CD4-positive, alpha-beta memory T cell (primary cell): Measurements from ENCODE around the gene TMEM52. TPM values are rescaled to one million over a fixed set of nuclear protein-coding genes. Genes with fewer than 3 reads are reported as not detected.

Experiments used
- CTCF ChIA-PET: fragments of 350-600 bp; sonication (Branson Sonifier 250); formaldehyde crosslinking; loops from one replicate; lab custom pipeline; 2021; ENCODE audit warnings: inconsistent platforms; ENCODE audit not compliant: partially characterized antibody; lab: Charles Lee
- POLR2A ChIA-PET: fragments of 350-600 bp; sonication (Branson Sonifier 250); formaldehyde crosslinking; loops from one replicate; lab custom pipeline; 2021; ENCODE audit not compliant: partially characterized antibody; lab: Charles Lee
- DNase-seq, 5 donors: peaks; one replicate each; pipeline versions ENCODE4 v3.0.0 to v3.0.0-alpha.2; 2020 to 2022; ENCODE audit warnings: mixed read lengths in 1 of 5
- H3K27ac ChIP-seq: one replicate; pipeline ENCODE4 v1.7.0; 2013; ENCODE audit warnings: low read depth, low read length
- H3K27me3 ChIP-seq: 2 replicates; pipeline ENCODE4 v1.7.0; 2013; ENCODE audit warnings: mild to moderate bottlenecking, low read length, moderate library complexity; ENCODE audit not compliant: insufficient read depth
- H3K36me3 ChIP-seq: 2 replicates; pipeline ENCODE4 v1.7.0; 2013; ENCODE audit warnings: mild to moderate bottlenecking, low read length, moderate library complexity; ENCODE audit not compliant: insufficient read depth
- H3K4me1 ChIP-seq: 2 replicates; pipeline ENCODE4 v1.7.0; 2013; ENCODE audit warnings: mild to moderate bottlenecking, low read length, moderate library complexity; ENCODE audit not compliant: insufficient read depth
- H3K4me3 ChIP-seq, 2 donors: one replicate each; pipeline ENCODE4 v1.7.0; 2013; ENCODE audit warnings: low read length in 2 of 2, mild to moderate bottlenecking in 1 of 2
- H3K9me3 ChIP-seq, 2 donors: one replicate each; pipeline ENCODE4 v1.7.0; 2013; ENCODE audit warnings: low read length in 2 of 2, control low read depth in 1 of 2; ENCODE audit not compliant: control insufficient read depth in 1 of 2
- H3K27ac Mint-ChIP-seq, 7 donors: one replicate each; pipeline ENCODE4 v1.8.0; 2020 to 2021; ENCODE audit warnings: mixed read lengths in 7 of 7, mild to moderate bottlenecking in 6 of 7, inconsistent platforms in 3 of 7, moderate library complexity in 3 of 7
- H3K27me3 Mint-ChIP-seq, 2 donors: one replicate each; pipeline ENCODE4 v1.8.0; 2020 to 2021; ENCODE audit warnings: mixed read lengths in 2 of 2
- H3K36me3 Mint-ChIP-seq, 2 donors: one replicate each; pipeline ENCODE4 v1.8.0; 2020 to 2021; ENCODE audit warnings: mixed read lengths in 2 of 2, inconsistent platforms in 1 of 2, mild to moderate bottlenecking in 1 of 2
- H3K4me1 Mint-ChIP-seq, 4 donors: one replicate each; pipeline ENCODE4 v1.8.0; 2020 to 2021; ENCODE audit warnings: mixed read lengths in 4 of 4, mild to moderate bottlenecking in 1 of 4
- H3K4me3 Mint-ChIP-seq, 8 donors: one replicate each; pipeline ENCODE4 v1.8.0; 2020 to 2021; ENCODE audit warnings: mixed read lengths in 8 of 8, mild to moderate bottlenecking in 7 of 8, moderate library complexity in 6 of 8, inconsistent platforms in 3 of 8
- H3K9me3 Mint-ChIP-seq, 8 donors: one replicate each; pipeline ENCODE4 v1.8.0; 2020 to 2021; ENCODE audit warnings: mixed read lengths in 8 of 8, mild to moderate bottlenecking in 5 of 8, inconsistent platforms in 3 of 8, moderate library complexity in 1 of 8
- intact Hi-C: fragments of 100-400 bp; cut with micrococcal nuclease; formaldehyde crosslinking; loops from one replicate; pipeline ENCODE4 v1.15.1; 2023
- polyA plus RNA-seq, 2 donors: library from polyadenylated mRNA; unstranded; fragments of 300-500 nt; fragmentation: Illumina TruSeq; gene quantifications; one replicate each; pipeline ENCODE4 v1.2.3, GENCODE V29; 2021
- total RNA-seq, 2 experiments: library from RNA; stranded (reverse); gene quantifications; one replicate each; pipeline ENCODE4 v1.2.3, GENCODE V29; 2021

The TMEM52 gene
- total and polyA plus RNA-seq, 4 experiments from 2014 or later: 0.55 TPM; not detected in 3

DNA sequence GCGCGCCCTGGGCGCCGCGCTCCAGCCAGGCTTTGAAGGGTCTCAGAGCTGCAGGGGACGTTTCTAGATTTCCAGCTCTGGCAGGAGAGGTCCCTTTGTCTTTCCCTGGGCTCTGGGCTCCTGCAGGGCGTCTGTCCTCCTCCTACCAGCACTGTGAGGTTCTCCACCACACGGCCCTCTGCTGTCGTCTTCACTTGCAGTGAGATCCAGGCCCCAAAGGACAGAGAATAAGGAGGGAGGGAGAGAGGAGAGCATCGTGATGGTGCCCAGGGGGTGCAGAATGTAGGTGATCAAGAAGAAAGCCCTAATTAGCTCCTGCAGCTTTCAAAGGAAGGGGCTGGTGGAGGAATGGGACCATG lies 24.0 kb downstream of the TMEM52 start:
- Mint-ChIP-seq H3K4me3 (peak overlapping the region in 7 of 8 donors; percentile 57 to 79 (median 63)), H3K9me3 (no peaks in the 10 kb centered on the region), H3K36me3 (peaks cover 0 to 6% of the 10 kb centered on the region in 2 donors), H3K27me3 (peaks cover 0 to 4% of the 10 kb centered on the region in 2 donors), H3K27ac (peak overlapping the region in 6 of 7 donors; percentile 59 to 93 (median 84)), H3K4me1 (peaks cover 10 to 36% (median 24%) of the 10 kb centered on the region in 4 donors)
- H3K36me3 ChIP-seq: no peaks in the 10 kb centered on the region
- POLR2A ChIA-PET: interaction anchor here (1.0 to 2.1 kb wide), 3 partner anchors 11 to 149 kb away, joined by 3 to 7 read pairs (median 4); no protein-coding TSS in a partner anchor
- DNase-seq: no peak
- H3K27ac ChIP-seq: no peak overlapping the region
- H3K4me1 ChIP-seq: peaks cover 27% of the 10 kb centered on the region
- CTCF ChIA-PET: interaction anchor here (6.4 kb wide), 1 partner anchor 12 kb away, joined by 58 read pairs; no protein-coding TSS in a partner anchor
- no peaks in the 10 kb centered on the region for H3K27me3 ChIP-seq
- H3K4me3 ChIP-seq: no peak overlapping the region
- intact Hi-C loops: no loop called here
- H3K9me3 ChIP-seq: no peaks in the 10 kb centered on the region

DNA sequence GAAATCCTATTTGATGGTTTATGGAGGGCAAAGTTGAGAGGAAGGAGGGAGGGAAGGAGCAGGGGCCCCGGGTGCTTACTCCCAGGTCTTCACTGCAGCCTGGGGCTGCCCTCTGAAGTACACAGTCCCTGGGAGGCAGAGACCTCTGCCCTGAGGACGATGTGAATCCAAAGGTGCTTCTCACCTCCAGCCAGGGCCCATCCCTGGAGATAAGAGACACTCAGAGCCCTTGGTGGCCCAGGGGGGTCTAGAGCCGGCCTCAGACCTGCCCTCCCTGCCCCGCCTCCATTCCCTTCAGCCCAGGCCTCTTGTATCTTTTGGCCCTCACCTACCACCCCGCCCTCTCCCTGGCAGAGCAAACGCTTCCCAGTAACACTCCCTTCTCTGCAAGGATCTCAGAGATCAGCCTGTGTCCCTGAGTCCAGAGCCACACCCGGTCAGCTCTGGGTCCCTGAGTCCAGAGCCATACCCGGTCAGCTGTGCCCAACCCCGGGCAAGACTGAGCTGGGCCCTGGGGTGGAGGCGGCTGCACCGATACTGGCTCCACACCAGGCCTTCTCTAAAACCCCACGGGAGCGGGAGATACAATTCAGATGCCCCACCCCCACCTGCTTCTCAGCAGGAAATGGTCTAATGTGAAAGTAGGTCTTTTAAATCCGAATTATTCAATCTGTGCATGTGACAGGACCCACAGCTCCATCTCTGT lies 24.6 kb downstream of the TMEM52 start:
- H3K27me3 Mint-ChIP-seq: peaks cover 0 to 4% of the 10 kb centered on the region in 2 donors
- peak overlapping the region in 7 of 8 donors; percentile 57 to 79 (median 63) for H3K4me3 Mint-ChIP-seq
- H3K9me3 Mint-ChIP-seq: no peaks in the 10 kb centered on the region
- Histone ChIP-seq H3K36me3 (no peaks in the 10 kb centered on the region), H3K4me1 (peaks cover 28% of the 10 kb centered on the region), H3K4me3 (no peak overlapping the region), H3K27me3 (no peaks in the 10 kb centered on the region), H3K9me3 (no peaks in the 10 kb centered on the region), H3K27ac (no peak overlapping the region)
- H3K27ac Mint-ChIP-seq: peak overlapping the region; percentile 59 to 93 (median 83)
- ChIA-PET POLR2A (interaction anchor here (1.6 to 2.1 kb wide), 2 partner anchors 11 to 14 kb away, joined by 4 to 7 read pairs; no protein-coding TSS in a partner anchor), CTCF (interaction anchor here (6.4 kb wide), 1 partner anchor 12 kb away, joined by 58 read pairs; no protein-coding TSS in a partner anchor)
- H3K4me1 Mint-ChIP-seq: peaks cover 10 to 36% (median 25%) of the 10 kb centered on the region in 4 donors
- intact Hi-C loops: loop anchor here (5.0 kb wide), 1 partner anchor 37 kb away; no protein-coding TSS in a partner anchor
- no peak for DNase-seq
- H3K36me3 Mint-ChIP-seq: peaks cover 0 to 8% of the 10 kb centered on the region in 2 donors

DNA sequence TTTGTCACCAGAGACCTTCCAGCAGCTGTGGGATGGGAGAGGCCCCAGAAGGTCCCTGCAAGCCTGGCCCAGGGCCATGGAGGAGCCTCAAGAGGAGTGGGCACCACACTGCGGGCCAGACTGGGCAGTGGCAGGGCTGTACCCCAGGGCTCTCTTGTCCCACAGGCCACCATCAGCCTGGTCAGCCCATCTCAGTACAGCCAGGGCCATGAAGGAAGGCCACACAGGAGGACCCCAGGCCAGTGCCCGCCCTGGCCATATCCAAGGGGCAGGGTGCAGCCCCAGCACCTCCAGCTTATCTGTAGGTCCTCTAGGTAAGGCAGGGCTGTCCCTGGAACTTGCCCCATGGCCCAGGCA lies 25.1 kb downstream of the TMEM52 start:
- peaks cover 0 to 4% of the 10 kb centered on the region in 2 donors for H3K27me3 Mint-ChIP-seq
- peak overlapping the region in 5 of 7 donors; percentile 55 to 98 (median 61) for H3K27ac Mint-ChIP-seq
- H3K36me3 ChIP-seq: no peaks in the 10 kb centered on the region
- peaks cover 14 to 41% (median 28%) of the 10 kb centered on the region in 4 donors for H3K4me1 Mint-ChIP-seq
- H3K4me1 ChIP-seq: peaks cover 34% of the 10 kb centered on the region
- H3K27me3 ChIP-seq: no peaks in the 10 kb centered on the region
- DNase-seq: no peak
- CTCF ChIA-PET: interaction anchor here (6.4 kb wide), 1 partner anchor 13 kb away, joined by 58 read pairs; no protein-coding TSS in a partner anchor
- H3K9me3 ChIP-seq: no peaks in the 10 kb centered on the region
- H3K9me3 Mint-ChIP-seq: no peaks in the 10 kb centered on the region
- H3K27ac ChIP-seq: no peak overlapping the region
- intact Hi-C loops: loop anchor here (5.0 kb wide), 1 partner anchor 37 kb away; no protein-coding TSS in a partner anchor
- H3K4me3 ChIP-seq: no peak overlapping the region
- peaks cover 0 to 12% of the 10 kb centered on the region in 2 donors for H3K36me3 Mint-ChIP-seq
- POLR2A ChIA-PET: interaction anchor here (1.6 to 2.1 kb wide), 2 partner anchors 12 to 15 kb away, joined by 4 to 7 read pairs; no protein-coding TSS in a partner anchor
- peak overlapping the region in 1 of 8 donors; percentile 12 for H3K4me3 Mint-ChIP-seq

DNA sequence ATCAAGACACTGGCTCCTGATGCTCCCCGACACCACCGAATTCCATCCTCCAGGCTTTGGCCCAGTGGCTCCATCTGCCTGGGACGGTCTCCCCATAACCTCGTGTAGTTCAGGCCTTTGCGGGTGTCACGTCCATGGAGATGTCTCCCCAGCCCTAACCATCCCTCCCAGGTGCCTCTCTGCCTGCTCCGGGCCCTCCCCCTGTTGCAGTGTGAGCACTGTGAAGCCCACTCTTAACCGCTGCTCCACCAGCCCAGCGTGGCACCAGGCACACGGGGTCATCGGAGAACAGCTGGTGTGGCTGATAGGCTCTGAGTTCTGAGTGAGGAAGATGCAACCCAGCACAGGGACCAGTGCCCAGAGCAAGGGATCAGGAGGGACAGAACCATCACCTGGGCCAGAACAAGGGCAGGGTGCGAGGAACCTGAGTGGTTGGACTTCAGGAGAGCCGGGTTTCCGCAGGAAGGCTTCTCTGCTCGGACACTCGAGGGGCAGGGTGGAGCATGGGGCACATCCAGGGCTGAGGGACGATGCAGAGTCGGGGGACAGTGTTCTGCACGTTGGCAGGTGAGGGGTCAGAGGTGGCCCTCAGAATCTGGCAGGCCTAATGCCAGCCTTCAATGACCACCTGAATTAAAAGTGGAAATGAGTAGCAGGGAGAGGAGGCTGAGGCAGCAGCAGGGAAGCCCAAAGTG lies 25.6 kb downstream of the TMEM52 start:
- Histone ChIP-seq H3K4me3 (no peak overlapping the region), H3K36me3 (no peaks in the 10 kb centered on the region), H3K4me1 (peaks cover 39% of the 10 kb centered on the region), H3K27me3 (no peaks in the 10 kb centered on the region), H3K27ac (peak overlapping the region; percentile 18), H3K9me3 (no peaks in the 10 kb centered on the region)
- peaks cover 0 to 4% of the 10 kb centered on the region in 2 donors for H3K27me3 Mint-ChIP-seq
- POLR2A ChIA-PET: interaction anchor here (1.6 to 2.1 kb wide), 2 partner anchors 12 to 15 kb away, joined by 4 to 7 read pairs; no protein-coding TSS in a partner anchor
- CTCF ChIA-PET: interaction anchor here (6.4 kb wide), 1 partner anchor 13 kb away, joined by 58 read pairs; no protein-coding TSS in a partner anchor
- H3K36me3 Mint-ChIP-seq: peaks cover 0 to 12% of the 10 kb centered on the region in 2 donors
- DNase-seq: no peak
- H3K27ac Mint-ChIP-seq: peak overlapping the region; percentile 29 to 98 (median 57)
- H3K4me3 Mint-ChIP-seq: peak overlapping the region in 7 of 8 donors; percentile 8 to 67 (median 45)
- peaks cover 0 to 1% (median 0%) of the 10 kb centered on the region in 8 donors for H3K9me3 Mint-ChIP-seq
- intact Hi-C loops: loop anchor here (5.0 kb wide), 1 partner anchor 36 kb away; no protein-coding TSS in a partner anchor
- H3K4me1 Mint-ChIP-seq: peaks cover 17 to 47% (median 33%) of the 10 kb centered on the region in 4 donors

DNA sequence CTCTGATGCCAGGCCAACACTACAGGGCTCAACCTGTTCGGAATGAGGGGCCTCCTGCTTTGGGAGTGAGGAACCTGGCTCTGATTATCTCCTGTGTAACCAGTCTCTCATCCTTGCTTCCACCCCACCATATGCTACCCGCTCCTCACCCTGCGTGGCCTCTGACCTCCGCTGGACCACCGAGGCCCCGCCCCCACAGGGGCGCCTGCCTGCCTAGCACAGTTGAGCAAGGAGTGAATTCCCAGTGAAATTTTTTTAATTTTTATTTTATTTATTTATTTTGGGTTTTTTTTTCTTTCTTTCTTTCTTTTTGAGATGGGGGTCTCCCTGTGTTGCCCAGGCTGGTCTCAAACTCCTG lies 26.3 kb downstream of the TMEM52 start:
- Histone ChIP-seq H3K27me3 (no peaks in the 10 kb centered on the region), H3K9me3 (no peaks in the 10 kb centered on the region), H3K27ac (peak overlapping the region; percentile 91), H3K4me1 (peaks cover 46% of the 10 kb centered on the region), H3K4me3 (no peak overlapping the region), H3K36me3 (no peaks in the 10 kb centered on the region)
- intact Hi-C loops: loop anchor here (5.0 kb wide), 1 partner anchor 35 kb away; no protein-coding TSS in a partner anchor
- Mint-ChIP-seq H3K4me3 (peak overlapping the region; percentile 78 to 95 (median 90)), H3K27ac (peak overlapping the region; percentile 93 to 99 (median 97)), H3K4me1 (peaks cover 19 to 53% (median 39%) of the 10 kb centered on the region in 4 donors), H3K9me3 (peaks cover 0 to 1% (median 0%) of the 10 kb centered on the region in 8 donors), H3K27me3 (peaks cover 0 to 4% of the 10 kb centered on the region in 2 donors), H3K36me3 (peaks cover 0 to 12% of the 10 kb centered on the region in 2 donors)
- POLR2A ChIA-PET: interaction anchor here (1.3 to 2.4 kb wide), 3 partner anchors 9 to 16 kb away, joined by 4 to 28 read pairs (median 7); no protein-coding TSS in a partner anchor
- no peak for DNase-seq
- CTCF ChIA-PET: interaction anchor here (1.7 kb wide), 1 partner anchor 16 kb away, joined by 5 read pairs; no protein-coding TSS in a partner anchor

DNA sequence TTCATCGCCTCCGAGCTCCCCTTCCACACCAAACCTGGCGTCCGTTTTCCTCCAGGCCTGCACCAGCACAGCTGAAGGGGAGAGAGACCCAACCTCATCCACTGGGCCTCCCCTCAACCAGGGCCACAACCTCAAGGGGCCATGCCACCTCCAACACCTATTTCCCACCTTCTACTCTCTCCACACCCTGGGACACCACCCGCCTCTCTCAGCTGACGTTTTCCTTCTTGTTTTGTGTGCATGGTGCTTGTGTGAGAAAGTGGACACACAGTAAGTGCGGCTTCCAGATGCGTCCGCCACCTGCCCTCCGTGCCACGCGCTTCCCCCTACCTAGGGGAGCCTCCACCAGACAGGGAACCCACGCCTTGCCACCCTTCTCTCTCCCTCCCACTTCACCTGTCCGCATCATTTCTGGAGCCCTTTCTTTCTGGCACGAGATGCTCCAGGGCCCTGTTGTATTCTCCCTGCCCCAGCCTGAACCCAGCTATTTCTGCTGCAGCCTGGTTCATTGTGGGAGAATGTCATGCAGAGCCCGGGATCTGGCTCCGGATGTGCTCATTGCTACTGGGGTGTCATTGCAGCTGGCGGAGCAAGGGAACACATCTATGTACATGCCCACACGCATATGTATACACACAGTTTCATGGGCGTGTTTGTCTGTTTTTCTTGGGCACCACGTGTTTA lies 26.9 kb downstream of the TMEM52 start:
- peaks cover 51% of the 10 kb centered on the region for H3K4me1 ChIP-seq
- Mint-ChIP-seq H3K4me3 (peak overlapping the region; percentile 78 to 95 (median 90)), H3K27me3 (peaks cover 0 to 4% of the 10 kb centered on the region in 2 donors), H3K9me3 (peaks cover 0 to 1% (median 0%) of the 10 kb centered on the region in 8 donors), H3K27ac (peak overlapping the region; percentile 93 to 99 (median 97)), H3K36me3 (peaks cover under 1 to 12% of the 10 kb centered on the region in 2 donors), H3K4me1 (peaks cover 20 to 59% (median 42%) of the 10 kb centered on the region in 4 donors)
- H3K27me3 ChIP-seq: no peaks in the 10 kb centered on the region
- CTCF ChIA-PET: interaction anchor here (1.0 to 1.7 kb wide), 3 partner anchors 14 to 113 kb away, joined by 4 to 10 read pairs (median 5); no protein-coding TSS in a partner anchor
- H3K4me3 ChIP-seq: peak overlapping the region; percentile 29 to 69
- H3K9me3 ChIP-seq: no peaks in the 10 kb centered on the region
- POLR2A ChIA-PET: interaction anchor here (0.6 to 2.4 kb wide), 9 partner anchors 9 to 346 kb away, joined by 3 to 28 read pairs (median 4); no protein-coding TSS in a partner anchor
- H3K36me3 ChIP-seq: no peaks in the 10 kb centered on the region
- DNase-seq: peak in 1 of 5 donors; percentile 24
- intact Hi-C loops: loop anchor here (5.0 kb wide), 1 partner anchor 35 kb away; no protein-coding TSS in a partner anchor
- peak overlapping the region; percentile 91 for H3K27ac ChIP-seq
